DMS53 treated with DMSO at 0.1 percent for 48 hours (cell line): ENCODE results near the gene CDK5.

ENCODE experiments used
- DNase-seq: peaks from one replicate; lab custom pipeline; 2025; ENCODE audit not compliant: unreplicated experiment; lab: John Stamatoyannopoulos, UW

CDK5 gene

GRCh38 chr7:151057506-151057988, at the start of gene CDK5:
Gene CDK5, minus strand, starts transcription at chr7:151057897. Its CDS starts 49 bp downstream, at chr7:151057848.
- no peak for DNase-seq

DNA sequence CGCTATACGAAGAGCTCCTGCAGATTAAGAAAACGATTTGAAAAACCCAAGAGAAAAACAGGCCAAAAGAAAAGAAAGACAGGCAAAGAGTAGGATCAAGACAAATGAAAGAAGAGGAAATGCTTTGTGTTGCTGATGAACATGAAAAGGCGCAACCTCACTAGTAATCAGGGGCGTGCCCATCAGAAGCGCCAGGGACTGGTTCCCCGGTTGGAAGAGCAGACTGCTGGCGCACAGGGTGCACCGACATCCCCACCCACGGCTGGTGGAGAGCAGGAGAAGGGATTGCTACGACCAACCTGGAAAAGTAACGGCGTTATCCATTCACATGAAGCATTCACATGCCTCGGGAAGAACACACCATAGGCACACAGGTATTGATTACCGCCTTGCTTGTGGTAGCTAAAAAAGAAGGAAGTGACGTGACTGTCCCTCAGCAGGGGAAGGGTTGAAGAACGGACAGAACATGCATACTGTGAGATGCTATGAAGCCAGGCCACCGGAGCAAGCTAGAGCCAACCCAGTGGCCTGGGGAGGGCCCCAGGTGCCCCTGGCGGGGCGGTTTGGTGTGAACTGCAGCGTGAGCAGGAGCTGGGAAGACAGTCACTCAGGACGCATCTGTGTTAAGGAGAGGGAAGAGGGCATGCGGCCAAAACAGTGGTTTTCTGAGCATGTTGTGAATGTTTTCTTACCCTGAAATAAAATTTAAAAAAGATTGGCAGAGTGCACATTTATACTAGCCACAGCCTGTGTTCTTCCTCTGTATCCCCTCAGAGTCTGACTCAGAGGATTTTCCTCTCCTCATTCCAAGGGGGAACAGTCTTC, 46.9 kb upstream of the CDK5 start:
- DNase-seq, result no peak

GRCh38 chr7:151103973-151104372, 46.3 kb upstream of the CDK5 start:
- DNase-seq, result no peak

- no peak for DNase-seq
These were observed 45.3 kb upstream of the CDK5 start for GRCh38 chr7:151102991-151103390.

GRCh38 chr7:151101621-151102396, 44.1 kb upstream of the CDK5 start:
- DNase-seq, result no peak

DNA sequence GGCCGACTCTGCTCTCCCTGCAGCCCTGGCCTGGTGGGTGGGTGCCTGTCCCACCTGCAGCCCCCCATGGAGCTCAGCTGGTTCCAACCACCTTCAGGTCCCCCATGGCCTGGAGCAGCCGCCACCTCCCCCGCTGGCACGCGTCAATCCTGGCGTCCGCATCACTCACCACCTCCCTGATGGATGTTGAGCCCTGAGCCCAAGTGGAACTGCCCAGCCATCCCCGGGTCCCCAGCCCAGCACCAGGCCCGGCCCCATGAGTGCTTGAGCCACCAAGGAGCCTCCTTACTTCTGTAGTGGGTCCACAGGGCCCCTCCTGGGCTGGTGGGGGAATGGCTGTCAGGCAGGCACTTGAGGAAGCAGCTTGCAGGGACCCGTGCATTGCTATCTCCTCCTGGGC, 43.2 kb upstream of the CDK5 start:
- DNase-seq, result no peak

DNA sequence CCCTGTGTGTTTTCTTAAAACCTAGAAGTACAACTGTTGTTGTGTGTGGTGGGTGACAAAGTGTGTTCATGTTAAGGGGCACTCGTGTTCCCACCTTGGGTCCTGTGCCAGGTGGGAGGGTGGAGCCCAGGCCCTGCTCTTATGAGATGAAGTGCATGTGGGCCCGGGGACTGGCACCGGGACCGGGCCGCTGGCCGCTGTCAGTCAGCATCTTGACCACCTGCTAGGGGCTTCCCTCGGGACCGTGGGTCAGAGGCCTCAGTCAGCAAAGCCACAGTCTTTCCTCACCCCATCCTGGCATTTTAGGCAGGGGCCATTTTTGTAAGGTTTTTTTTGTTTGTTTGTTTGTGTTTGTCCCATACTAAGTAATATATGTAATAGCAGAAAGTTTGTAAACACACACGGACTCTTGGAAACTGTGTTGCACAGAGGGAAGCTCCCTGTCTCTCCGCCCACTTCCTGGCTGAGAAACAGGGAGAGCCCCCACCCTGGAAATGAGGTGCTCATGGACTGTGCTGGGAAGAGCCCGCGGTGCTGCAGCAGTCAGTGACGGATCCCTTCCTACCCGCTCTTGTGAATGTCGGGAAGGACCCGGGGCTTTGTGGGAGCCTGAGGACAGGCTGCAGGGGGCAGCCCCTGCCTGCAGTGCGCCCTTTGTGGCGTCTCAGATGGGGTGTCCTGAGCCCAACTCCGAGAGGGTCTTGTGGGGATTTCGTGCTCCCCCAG, 42.0 kb upstream of the CDK5 start:
- no peak for DNase-seq

DNA sequence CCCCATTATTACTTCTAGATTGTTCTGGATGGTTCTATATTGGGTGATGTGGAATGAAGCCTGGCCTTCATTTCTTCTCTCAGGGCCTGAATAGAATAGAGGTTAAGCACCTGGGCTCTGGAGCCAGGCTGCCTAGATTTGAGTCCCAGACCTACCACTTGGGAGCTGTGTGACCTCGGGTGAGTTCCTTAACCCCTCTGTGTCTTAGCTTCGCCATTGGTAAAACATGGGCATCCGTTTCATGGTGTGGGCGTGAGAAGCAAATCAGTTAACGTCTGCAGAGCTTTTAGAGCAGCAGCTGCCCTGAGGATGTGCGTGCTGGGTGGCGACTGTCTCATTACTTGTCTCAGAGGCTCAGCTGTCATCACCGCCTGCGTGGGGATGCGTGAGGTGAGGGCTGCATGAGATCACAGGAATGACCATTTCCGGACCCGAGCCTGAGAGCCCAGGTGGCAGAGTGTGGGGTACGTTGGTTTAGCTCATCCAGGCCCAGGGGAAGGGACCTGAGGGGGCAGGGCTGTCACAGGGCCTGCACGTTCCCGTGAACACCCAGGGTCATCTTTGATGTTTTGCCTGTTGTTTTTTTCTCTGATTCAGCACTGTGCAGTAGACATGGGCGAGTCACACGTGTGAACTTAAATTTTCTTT, 38.3 kb upstream of the CDK5 start:
- DNase-seq, result no peak

GRCh38 chr7:151095123-151095797, 37.6 kb upstream of the CDK5 start:
- no peak for DNase-seq

- no peak for DNase-seq
These were observed 37.0 kb upstream of the CDK5 start for GRCh38 chr7:151094675-151095074.

DNA sequence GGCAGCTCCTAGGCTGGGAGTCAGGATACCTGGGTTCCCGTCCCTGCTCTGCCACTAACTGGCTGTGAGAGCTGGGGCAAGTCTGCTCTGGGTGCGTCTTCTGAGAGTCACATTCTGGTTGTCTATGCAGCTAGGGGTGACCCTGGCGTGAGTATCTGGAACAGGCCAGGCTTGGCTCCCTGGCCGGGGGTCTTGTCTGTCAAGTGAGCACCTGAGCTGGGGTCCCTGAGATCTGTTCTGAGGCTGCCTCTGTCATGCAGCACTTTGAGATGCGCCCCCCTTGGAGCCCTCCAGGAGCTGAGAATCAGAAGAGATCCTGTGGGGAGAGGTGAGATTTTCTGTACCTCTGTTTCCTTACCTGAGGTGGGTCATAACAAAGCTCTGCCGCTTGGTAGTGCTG, 36.1 kb upstream of the CDK5 start:
- no peak for DNase-seq

DNA sequence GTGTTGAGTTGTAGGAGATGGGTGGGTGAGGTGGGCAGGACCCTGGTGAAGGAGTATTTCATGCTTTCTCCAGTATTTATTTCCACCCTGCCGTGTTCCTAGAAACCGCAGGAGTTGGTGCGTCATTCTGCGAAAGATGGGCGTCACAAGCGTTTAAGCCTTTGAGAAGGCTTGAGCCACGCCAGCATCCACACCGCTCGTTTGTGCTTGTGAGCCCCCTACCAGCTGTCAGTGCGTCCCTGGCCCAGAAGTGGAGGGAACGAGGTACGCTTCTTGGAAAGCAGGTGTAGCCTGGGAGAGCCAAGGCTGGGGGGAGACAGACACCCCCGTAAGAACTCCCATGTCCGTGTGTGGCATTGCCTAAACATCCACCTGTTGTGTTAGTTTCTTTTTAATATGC, 34.3 kb upstream of the CDK5 start:
- no peak for DNase-seq

GRCh38 chr7:151091431-151091830, 33.7 kb upstream of the CDK5 start:
- no peak for DNase-seq

DNA sequence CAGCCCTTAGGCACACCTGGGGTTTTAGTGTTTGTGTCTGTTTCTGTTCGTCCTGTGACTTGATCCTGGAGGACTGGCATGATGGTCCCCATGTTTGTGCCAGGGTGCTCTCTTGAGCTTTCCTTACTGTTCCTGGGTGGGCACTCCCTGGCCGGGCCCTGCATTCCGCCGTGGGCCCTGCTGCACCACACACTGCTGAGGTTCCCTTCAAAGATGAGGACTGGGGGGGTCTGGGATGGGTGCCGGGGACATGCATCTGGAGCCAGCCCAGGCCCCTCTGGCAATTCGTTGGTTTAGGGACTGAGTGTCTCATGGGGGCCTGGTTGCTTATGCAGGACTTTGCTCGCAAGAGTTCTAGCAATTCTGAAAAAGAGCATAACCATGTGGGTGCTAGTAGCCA, 33.3 kb upstream of the CDK5 start:
- DNase-seq, result no peak

GRCh38 chr7:151089893-151090730, 32.4 kb upstream of the CDK5 start:
- DNase-seq, result no peak

- no peak for DNase-seq
These were observed 31.4 kb upstream of the CDK5 start for GRCh38 chr7:151088856-151089699.

GRCh38 chr7:151088019-151088855, 30.5 kb upstream of the CDK5 start:
- DNase-seq, result no peak
